H1 (cell line): Measurements from ENCODE around the gene IRF2BP2. TPM values are rescaled to one million over a fixed set of nuclear protein-coding genes. Genes with fewer than 3 reads are reported as not detected.

Experiments used
- CTCF ChIA-PET: fragments of 300-600 bp; sonication (Branson Sonifier 250); formaldehyde crosslinking; loops from one replicate; lab custom pipeline; 2021; ENCODE audit not compliant: partially characterized antibody; lab: Charles Lee
- POLR2A ChIA-PET: fragments of 300-600 bp; sonication (Branson Sonifier 250); formaldehyde crosslinking; loops from one replicate; lab custom pipeline; 2021; ENCODE audit warnings: inconsistent platforms; ENCODE audit not compliant: partially characterized antibody; lab: Charles Lee
- DNase-seq, 2 experiments: peaks; one replicate each; pipeline versions ENCODE4 v3.0.0 to v3.0.0-alpha.2; 2010 to 2022; ENCODE audit warnings: low spot score in 2 of 2, low read depth in 1 of 2, mixed read lengths in 1 of 2
- FAIRE-seq: peaks from 2 replicates; lab custom pipeline; 2011; peaks lifted over from hg19 to GRCh38; lab: Jason Lieb, UNC
- H2AFZ ChIP-seq: 2 replicates; pipeline ENCODE4 v1.8.1; 2012; ENCODE audit warnings: low read length, inconsistent platforms
- H2AK5ac ChIP-seq: 2 replicates; pipeline ENCODE4 v1.6.1; 2013; ENCODE audit warnings: low read depth, low read length
- H2BK120ac ChIP-seq: replicated peaks from 2 replicates; pipeline ENCODE3; 2013; ENCODE audit warnings: low read depth, low read length, inconsistent platforms
- H2BK12ac ChIP-seq: 2 replicates; pipeline ENCODE4 v1.6.1; 2013; ENCODE audit warnings: low read depth, low read length
- H2BK15ac ChIP-seq: 2 replicates; pipeline ENCODE4 v1.6.1; 2013; ENCODE audit warnings: low read length
- H2BK20ac ChIP-seq: 2 replicates; pipeline ENCODE4 v1.6.1; 2013; ENCODE audit warnings: low read length
- H2BK5ac ChIP-seq: 2 replicates; pipeline ENCODE4 v1.6.1; 2013; ENCODE audit warnings: low read depth, low read length
- H3K14ac ChIP-seq: 2 replicates; pipeline ENCODE4 v1.6.1; 2013; ENCODE audit warnings: inconsistent platforms; ENCODE audit not compliant: insufficient read length
- H3K18ac ChIP-seq: 2 replicates; pipeline ENCODE4 v1.6.1; 2013; ENCODE audit warnings: low read length; ENCODE audit errors: extremely low read depth
- H3K23ac ChIP-seq: 2 replicates; pipeline ENCODE4 v1.6.1; 2013; ENCODE audit warnings: inconsistent platforms; ENCODE audit not compliant: insufficient read length
- H3K23me2 ChIP-seq: 2 replicates; pipeline ENCODE4 v1.6.1; 2013; ENCODE audit warnings: low read depth, low read length
- H3K27ac ChIP-seq: 2 replicates; pipeline ENCODE4 v1.6.1; 2011; ENCODE audit warnings: low read depth, low read length, inconsistent platforms
- H3K27me3 ChIP-seq, 4 experiments: replicated peaks in 1 of 4; 1 replicate in 1 of 4; 2 replicates in 3 of 4; pipeline versions ENCODE4 v1.6.1 to v1.8.1; 2011 to 2013; ENCODE audit warnings: low read length in 3 of 4, mild to moderate bottlenecking in 3 of 4, inconsistent platforms in 2 of 4, mixed read lengths in 2 of 4, moderate library complexity in 1 of 4; ENCODE audit not compliant: control insufficient read depth in 3 of 4, insufficient read depth in 3 of 4; ENCODE audit errors: extremely low read depth in 1 of 4
- H3K36me3 ChIP-seq, 4 experiments: 2 replicates each; pipeline versions ENCODE4 v1.6.1 to v1.8.1; 2011 to 2013; ENCODE audit warnings: mild to moderate bottlenecking in 4 of 4, low read length in 3 of 4, moderate library complexity in 2 of 4, control low read depth in 1 of 4, inconsistent platforms in 1 of 4; ENCODE audit not compliant: insufficient read depth in 4 of 4, control insufficient read depth in 2 of 4
- H3K4ac ChIP-seq: replicated peaks from 2 replicates; pipeline ENCODE3; 2013; ENCODE audit warnings: low read length, low read depth, mixed read lengths, inconsistent platforms; ENCODE audit not compliant: insufficient read length
- H3K4me1 ChIP-seq, 4 experiments: replicated peaks in 1 of 4; 1 replicate in 1 of 4; 2 replicates in 3 of 4; pipeline versions ENCODE4 v1.6.1 to v1.8.1; 2011 to 2013; ENCODE audit warnings: low read length in 3 of 4, inconsistent platforms in 2 of 4, mixed read lengths in 1 of 4; ENCODE audit not compliant: insufficient read depth in 4 of 4, control insufficient read depth in 3 of 4
- H3K4me2 ChIP-seq, 2 experiments: 2 replicates each; pipeline versions ENCODE4 v1.6.1 to v1.8.1; 2011 to 2013; ENCODE audit warnings: low read depth in 2 of 2, low read length in 2 of 2, control low read depth in 1 of 2, inconsistent platforms in 1 of 2, mild to moderate bottlenecking in 1 of 2; ENCODE audit not compliant: insufficient read depth in 1 of 2
- H3K4me3 ChIP-seq, 4 experiments: fragments of 200-600, 300-600 bp in 1 of 4; sonication (generic), shearing (Covaris generic), sonication (Bioruptor Twin) in 1 of 4; 2 replicates each; pipeline versions ENCODE4 v1.5.1 to v1.8.1; 2011 to 2016; ENCODE audit warnings: low read length in 4 of 4, low read depth in 3 of 4, control low read depth in 2 of 4, inconsistent platforms in 2 of 4, mild to moderate bottlenecking in 2 of 4, mixed read lengths in 1 of 4, moderate library complexity in 1 of 4; ENCODE audit not compliant: insufficient read depth in 2 of 4; ENCODE audit errors: extremely low read depth in 1 of 4
- H3K56ac ChIP-seq: replicated peaks from 2 replicates; pipeline ENCODE3; 2013; ENCODE audit warnings: low read depth, mild to moderate bottlenecking, mixed read lengths, low read length, inconsistent platforms; ENCODE audit not compliant: insufficient read length
- H3K79me1 ChIP-seq: 2 replicates; pipeline ENCODE4 v1.6.1; 2013; ENCODE audit warnings: low read depth, low read length, control low read depth
- H3K79me2 ChIP-seq, 2 experiments: 2 replicates each; pipeline versions ENCODE4 v1.6.1 to v1.8.1; 2012 to 2013; ENCODE audit warnings: low read length in 2 of 2, mild to moderate bottlenecking in 2 of 2, inconsistent platforms in 1 of 2; ENCODE audit not compliant: insufficient read depth in 2 of 2, control insufficient read depth in 1 of 2
- H3K9ac ChIP-seq, 4 experiments: replicated peaks in 1 of 4; 1 replicate in 1 of 4; 2 replicates in 3 of 4; pipeline versions ENCODE4 v1.6.1 to v1.8.1; 2011 to 2013; ENCODE audit warnings: low read depth in 3 of 4, low read length in 3 of 4, control low read depth in 2 of 4, mild to moderate bottlenecking in 2 of 4, moderate library complexity in 2 of 4, inconsistent platforms in 1 of 4; ENCODE audit errors: extremely low read depth in 1 of 4
- H3K9me3 ChIP-seq, 2 experiments: 2 replicates each; pipeline versions ENCODE4 v1.6.1 to v1.8.1; 2012 to 2013; ENCODE audit warnings: mild to moderate bottlenecking in 2 of 2, moderate library complexity in 2 of 2, control low read depth in 1 of 2, inconsistent platforms in 1 of 2, low read depth in 1 of 2, low read length in 1 of 2, mixed read lengths in 1 of 2; ENCODE audit not compliant: insufficient read depth in 2 of 2
- H4K20me1 ChIP-seq, 2 experiments: replicated peaks in 1 of 2; 2 replicates each; pipeline versions ENCODE3 to v1.8.1; 2011 to 2013; ENCODE audit warnings: inconsistent platforms in 2 of 2, low read length in 2 of 2, mild to moderate bottlenecking in 1 of 2; ENCODE audit not compliant: insufficient read depth in 2 of 2, control insufficient read depth in 1 of 2
- H4K5ac ChIP-seq: 2 replicates; pipeline ENCODE4 v1.6.1; 2013; ENCODE audit warnings: low read length, low read depth, mixed read lengths, inconsistent platforms; ENCODE audit not compliant: insufficient read length
- H4K8ac ChIP-seq: 2 replicates; pipeline ENCODE4 v1.8.0; 2013; ENCODE audit warnings: mild to moderate bottlenecking, moderate library complexity, low read length, inconsistent platforms; ENCODE audit not compliant: insufficient read depth; ENCODE audit errors: extremely low read depth
- H4K91ac ChIP-seq: replicated peaks from 2 replicates; pipeline ENCODE3; 2013; ENCODE audit warnings: low read length, mixed read lengths, inconsistent platforms; ENCODE audit not compliant: insufficient read length
- CHD2 ChIP-seq: IDR thresholded peaks from 2 replicates; pipeline ENCODE4 v1.6.1; 2012; ENCODE audit warnings: low read length, improper control_type of control experiment
- GABPA ChIP-seq: IDR thresholded peaks from 2 replicates; pipeline ENCODE4 v1.6.1; 2011; ENCODE audit warnings: mild to moderate bottlenecking, low read length, moderate library complexity, borderline replicate concordance; ENCODE audit not compliant: insufficient read depth
- GTF2F1 ChIP-seq: IDR thresholded peaks from 2 replicates; pipeline ENCODE4 v1.6.1; 2012; ENCODE audit warnings: low read depth, low read length, improper control_type of control experiment, borderline replicate concordance
- MAFK ChIP-seq: IDR thresholded peaks from 2 replicates; pipeline ENCODE4 v1.6.1; 2012; ENCODE audit warnings: low read depth, mild to moderate bottlenecking, improper control_type of control experiment, low read length
- MAX ChIP-seq: IDR thresholded peaks from 2 replicates; pipeline ENCODE4 v1.6.1; 2012; ENCODE audit warnings: inconsistent platforms
- POLR2A ChIP-seq, 2 experiments: IDR thresholded peaks; 1 replicate in 1 of 2; 2 replicates in 1 of 2; pipeline ENCODE4 v1.6.1; 2011; ENCODE audit warnings: low read depth in 2 of 2, low read length in 2 of 2, mild to moderate bottlenecking in 2 of 2; ENCODE audit errors: control extremely low read depth in 1 of 2
- SIRT6 ChIP-seq: IDR thresholded peaks from one replicate; pipeline ENCODE4 v1.7.1; 2012; ENCODE audit warnings: low read length, inconsistent platforms
- SIX5 ChIP-seq: IDR thresholded peaks from 2 replicates; pipeline ENCODE4 v1.6.1; 2011; ENCODE audit warnings: mild to moderate bottlenecking, low read depth, low read length
- SP1 ChIP-seq: IDR thresholded peaks from 2 replicates; pipeline ENCODE4 v1.6.1; 2011; ENCODE audit warnings: low read depth, low read length
- SP4 ChIP-seq: IDR thresholded peaks from 2 replicates; pipeline ENCODE4 v1.6.1; 2012; ENCODE audit warnings: low read length, inconsistent platforms
- SUZ12 ChIP-seq: fragments of 200-600 bp; sonication (generic); IDR thresholded peaks from 2 replicates; pipeline ENCODE4 v1.6.1; 2012; ENCODE audit warnings: mild to moderate bottlenecking, inconsistent platforms, low read length, moderate library complexity, mixed read lengths
- WGBS, 2 experiments: shearing (Covaris generic) in 1 of 2; methylation state at CpG; one replicate each; pipeline versions ENCODE4 v1.1.6 to v1.1.7; 2013 to 2015; ENCODE audit warnings: low lambda C conversion rate in 2 of 2, mixed read lengths in 2 of 2, inconsistent platforms in 1 of 2, low coverage in 1 of 2, missing lambda C conversion rate in 1 of 2; ENCODE audit not compliant: insufficient replicate concordance in 2 of 2, insufficient coverage in 1 of 2, insufficient read length in 1 of 2; ENCODE audit errors: extremely low coverage in 1 of 2, missing lambda C conversion rate in 1 of 2; 5-methylcytosine and 5-hydroxymethylcytosine counted together
- polyA plus RNA-seq, 7 experiments: library from polyadenylated mRNA; depleted of rRNA in 3 of 7; stranded (reverse) in 5 of 7; unstranded in 2 of 7; fragments of >200 nt in 5 of 7; fragments of 200-250 nt in 2 of 7; gene quantifications; 1 replicate in 5 of 7; 2 replicates in 1 of 7; 4 replicates in 1 of 7; pipeline versions ENCODE4 v1.2.1 to v1.2.3, GENCODE V29; 2011 to 2013; ENCODE audit warnings: missing spikeins in 2 of 7, mixed read lengths in 2 of 7
- total RNA-seq: library from RNA; stranded (reverse); fragmentation: NEBNext Ultra II Directional; extraction: Animal tissue kit (Norgen Biotek cat#: 25700); gene quantifications from 2 replicates; pipeline ENCODE4 v1.2.1, GENCODE V29; 2021

IRF2BP2 gene
- total and polyA plus RNA-seq, 2 of the 8 experiments (the other 6 are each of a cell fraction or from before 2014, with no cell fraction given): 24.9 to 67.5 TPM

DNA sequence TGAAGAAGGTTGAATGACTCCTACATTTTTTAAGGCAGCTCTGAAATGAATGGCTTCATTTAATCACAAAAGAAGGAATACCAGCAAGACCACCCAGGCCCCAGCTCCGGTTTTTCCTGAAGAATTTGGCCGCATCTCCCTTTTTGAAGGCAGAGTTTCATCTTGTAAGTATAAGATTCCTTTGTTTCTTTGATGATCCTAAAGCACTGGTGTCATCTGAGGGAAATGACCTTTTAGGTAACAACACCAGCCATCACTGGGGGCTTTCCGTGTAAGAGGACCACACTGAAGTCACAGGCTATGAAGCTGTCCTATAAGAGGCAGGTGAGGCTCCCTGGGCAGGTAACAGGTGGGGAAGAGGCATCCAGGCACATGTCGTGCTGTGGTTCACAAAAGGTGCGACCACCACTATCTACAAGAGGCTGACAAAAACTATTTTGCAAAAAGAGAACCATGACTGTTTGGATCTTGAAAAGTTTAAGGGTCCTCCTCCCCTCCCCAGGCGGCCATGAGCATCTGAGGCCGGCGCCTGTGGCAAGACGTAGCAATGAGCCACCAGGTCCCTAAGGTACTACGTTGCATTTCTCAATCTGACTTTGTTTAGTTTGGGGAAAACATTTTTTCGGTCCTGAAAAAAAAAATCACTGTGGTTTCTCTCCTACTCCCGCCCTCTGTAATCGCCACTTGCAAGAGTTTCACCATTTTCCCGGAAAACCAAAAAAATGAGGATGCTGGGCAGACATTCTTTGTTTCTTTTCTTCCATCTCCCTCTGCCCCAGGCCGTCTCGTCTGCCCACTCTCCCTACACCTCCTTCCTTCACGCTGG is 46.3 kb upstream of the IRF2BP2 start:
- Histone ChIP-seq H3K36me3 (no peaks in the 10 kb centered on the region), H3K4ac (peak overlapping the region; percentile 61), H3K14ac (no peak overlapping the region), H4K20me1 (no peaks in the 10 kb centered on the region), H3K4me2 (peak overlapping the region in 1 of 2 experiments; percentile 39; a peak in 1 of 4 replicates), H3K4me1 (peaks cover 2 to 19% (median 14%) of the 10 kb centered on the region in 4 experiments; a peak in 6 of 7 replicates), H3K4me3 (no peak overlapping the region; a peak in 1 of 8 replicates), H2AFZ (0 out of 2 replicates have a peak overlapping the region, but pooled peaks have one; percentile 26), H2BK20ac (peak overlapping the region; percentile 62; the same call in 1 of the 2 replicates), H3K79me1 (no peaks in the 10 kb centered on the region), H3K18ac (peak overlapping the region; percentile 68; the same call in 1 of the 2 replicates), H2BK15ac (peak overlapping the region; percentile 2; the same call in 1 of the 2 replicates), H2BK12ac (peak overlapping the region; percentile 86; the same call in 1 of the 2 replicates), H2BK5ac (peak overlapping the region; percentile 18; the same call in 1 of the 2 replicates), H3K9ac (no peak overlapping the region), H3K9me3 (no peaks in the 10 kb centered on the region), H2BK120ac (peak overlapping the region; percentile 69), H4K8ac (peak overlapping the region; percentile 63; the same call in 1 of the 2 replicates), H2AK5ac (peak overlapping the region; percentile 76; the same call in 1 of the 2 replicates), H3K56ac (no peak overlapping the region), H3K23me2 (no peaks in the 10 kb centered on the region; the same call in 1 of the 2 replicates), H3K27me3 (no peaks in the 10 kb centered on the region; a peak in 1 of 7 replicates), H4K91ac (peak overlapping the region; percentile 52), H3K23ac (no peak overlapping the region), H3K27ac (no peak overlapping the region), H4K5ac (no peak overlapping the region), H3K79me2 (no peaks in the 10 kb centered on the region)
- WGBS, 2 experiments: 80% methylated on average over 17 of the region's 17 CpGs; no CpG with 5 or more reads in 1 of the 2 experiments
- POLR2A ChIA-PET: interaction anchor here (1.1 kb wide), 1 partner anchor 17 kb away, joined by 3 read pairs; no protein-coding TSS in a partner anchor
- CTCF ChIA-PET: interaction anchor here (0.6 to 1.5 kb wide), 3 partner anchors 44 to 157 kb away, joined by 3 to 4 read pairs (median 3); no protein-coding TSS in a partner anchor
- no peak for FAIRE-seq
- peak; percentile 5 to 51 for DNase-seq
- TF ChIP-seq GABPA (no peak), POLR2A (IDR thresholded peaks at IDR 0.05; ENCODE audit: control extremely low read depth in 1 of 2, low read depth in 2 of 2, low read length in 2 of 2) (no peak), SP4 (no peak), SIRT6 (no peak), SP1 (no peak), SUZ12 (no peak), SIX5 (no peak), GTF2F1 (no peak), MAX (peak; percentile 78), MAFK (no peak), CHD2 (no peak)
